ENCODE measurements around the gene COL4A6. TPM values are rescaled to one million over a fixed set of nuclear protein-coding genes. Genes with fewer than 3 reads are reported as not detected.

COL4A6 gene
- total and polyA plus RNA-seq, 5 experiments from 2014 or later: not detected

GRCh38 chrX:108271397-108271787 is 166.8 kb downstream of the COL4A6 start:
- no peak overlapping the region for H3K27ac Mint-ChIP-seq
- DNase-seq: no peak
- no peaks in the 10 kb centered on the region for H3K4me1 Mint-ChIP-seq
- peaks cover 0 to 4% (median 0%) of the 10 kb centered on the region in 9 donors for H3K9me3 Mint-ChIP-seq
- H3K27me3 Mint-ChIP-seq: peaks cover 0 to 18% (median 1%) of the 10 kb centered on the region in 5 donors
- H3K4me3 Mint-ChIP-seq: no peak overlapping the region
- no peaks in the 10 kb centered on the region for H3K36me3 Mint-ChIP-seq
- POLR2A ChIA-PET: no interaction called here
- no peak for ATAC-seq

DNA sequence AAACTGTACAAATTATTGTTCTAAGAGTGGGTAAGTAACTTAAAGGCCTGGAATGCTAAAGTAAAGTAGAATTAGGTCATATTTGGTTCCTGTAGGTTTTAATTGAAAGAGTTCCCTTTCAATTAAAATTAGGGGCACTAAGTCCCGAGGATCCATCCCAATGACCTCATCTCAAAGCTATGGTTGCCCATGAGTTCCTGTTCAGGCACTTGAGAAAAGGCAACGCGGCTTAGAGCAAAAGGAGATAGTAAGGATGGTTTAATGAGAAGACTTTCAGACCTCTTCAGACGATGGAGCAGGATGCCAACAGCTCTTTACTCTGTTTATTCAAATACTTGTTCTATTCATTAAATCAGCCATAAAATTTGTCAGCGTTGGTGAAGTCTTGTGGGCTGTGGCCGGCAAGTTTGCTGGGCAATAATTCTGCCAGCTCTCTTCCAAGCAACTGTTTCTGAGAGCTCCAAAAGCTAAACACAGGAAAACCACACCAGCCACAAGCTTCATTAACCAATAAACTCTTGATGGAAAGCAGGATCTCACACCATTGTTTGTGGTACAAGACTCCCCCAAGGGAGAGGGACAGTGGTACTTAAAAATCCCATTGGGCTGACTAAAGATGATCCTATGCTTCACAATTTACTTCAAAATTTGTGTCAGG is 167.4 kb downstream of the COL4A6 start:
- no peak overlapping the region for H3K4me3 Mint-ChIP-seq
- ATAC-seq: no peak
- POLR2A ChIA-PET: no interaction called here

DNA sequence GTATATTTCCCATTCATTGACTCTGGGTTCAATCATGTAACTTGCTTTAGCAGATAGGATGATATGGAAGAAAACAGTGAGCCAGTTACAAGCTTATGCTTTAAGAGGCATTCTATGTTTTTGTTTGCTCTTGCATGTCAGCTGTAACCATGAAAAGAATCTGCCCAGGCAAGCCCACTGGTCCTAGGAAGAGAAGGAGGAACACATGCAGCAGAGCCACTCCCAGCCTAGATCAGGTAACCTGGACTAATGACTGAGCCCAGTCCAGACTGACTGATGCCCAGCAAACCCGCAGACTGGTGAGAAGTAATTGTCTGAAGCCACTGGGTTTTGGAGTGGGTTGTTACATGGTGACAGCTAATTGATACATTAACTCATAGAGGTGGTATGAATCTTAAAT is 167.9 kb downstream of the COL4A6 start:
- Mint-ChIP-seq H3K4me1 (no peaks in the 10 kb centered on the region), H3K27ac (no peak overlapping the region), H3K36me3 (no peaks in the 10 kb centered on the region), H3K27me3 (peaks cover 0 to 21% (median 3%) of the 10 kb centered on the region in 5 donors), H3K9me3 (peaks cover 0 to 4% (median 0%) of the 10 kb centered on the region in 9 donors), H3K4me3 (no peak overlapping the region)
- DNase-seq (no peak), ATAC-seq (no peak)
- POLR2A ChIA-PET: no interaction called here

More for the DNA sequence above, 167.4 kb downstream of the COL4A6 start:
- DNase-seq: no peak
- Mint-ChIP-seq H3K27ac (no peak overlapping the region), H3K27me3 (peaks cover 0 to 20% (median 2%) of the 10 kb centered on the region in 5 donors), H3K4me1 (no peaks in the 10 kb centered on the region), H3K9me3 (peaks cover 0 to 4% (median 0%) of the 10 kb centered on the region in 9 donors), H3K36me3 (no peaks in the 10 kb centered on the region)

- Mint-ChIP-seq H3K4me1 (no peaks in the 10 kb centered on the region), H3K4me3 (no peak overlapping the region), H3K9me3 (peaks cover 0 to 4% (median 0%) of the 10 kb centered on the region in 9 donors), H3K27ac (no peak overlapping the region), H3K36me3 (no peaks in the 10 kb centered on the region), H3K27me3 (peaks cover 0 to 16% (median under 1%) of the 10 kb centered on the region in 5 donors)
- POLR2A ChIA-PET: no interaction called here
- DNase-seq (no peak), ATAC-seq (no peak)
Observed at GRCh38 chrX:108268434-108269080, 169.7 kb downstream of the COL4A6 start.

DNA sequence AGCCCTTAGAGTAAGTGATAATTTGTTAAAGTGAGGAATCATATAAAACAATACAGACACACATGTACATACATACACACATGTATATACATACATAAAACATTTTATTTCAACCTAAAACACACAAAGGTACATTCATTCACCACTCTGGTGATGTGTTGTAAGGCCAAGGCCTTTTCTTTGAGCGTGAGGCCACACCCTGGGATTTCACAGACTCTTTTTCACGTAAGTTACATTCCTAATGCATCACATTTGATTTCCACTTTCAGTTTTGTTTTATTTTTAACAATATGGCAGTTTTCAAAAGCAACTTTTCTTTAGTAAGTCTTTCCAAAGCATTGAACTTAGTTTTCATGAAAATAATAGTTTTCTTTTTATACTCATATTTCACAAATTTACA is 170.7 kb downstream of the COL4A6 start:
- H3K4me3 Mint-ChIP-seq: no peak overlapping the region
- H3K4me1 Mint-ChIP-seq: no peaks in the 10 kb centered on the region
- no peak overlapping the region for H3K27ac Mint-ChIP-seq
- H3K36me3 Mint-ChIP-seq: no peaks in the 10 kb centered on the region
- no peak for ATAC-seq
- DNase-seq: no peak
- peaks cover 0 to 4% (median 0%) of the 10 kb centered on the region in 9 donors for H3K9me3 Mint-ChIP-seq
- POLR2A ChIA-PET: no interaction called here
- H3K27me3 Mint-ChIP-seq: peaks cover 0 to 16% (median 0%) of the 10 kb centered on the region in 5 donors

DNA sequence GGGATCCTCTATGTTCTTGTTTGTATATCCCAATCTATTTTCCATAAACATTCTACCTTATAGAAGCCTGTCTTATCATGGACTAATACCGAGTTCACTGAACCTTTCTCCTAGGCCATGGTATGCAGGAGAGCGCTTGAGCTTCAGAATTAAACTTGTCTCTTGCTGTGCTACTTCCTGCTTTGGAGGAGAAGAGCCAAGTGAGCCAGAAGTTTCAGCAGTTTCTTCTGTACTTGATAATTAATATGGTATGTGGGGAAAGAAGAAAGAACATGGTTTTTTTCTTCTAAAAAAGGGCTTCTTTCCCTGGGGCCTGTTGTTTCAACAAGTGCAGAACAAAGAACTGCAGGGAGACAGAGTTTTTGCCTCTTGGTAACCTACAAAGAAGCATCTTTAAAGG is 173.8 kb downstream of the COL4A6 start:
- no peaks in the 10 kb centered on the region for H3K36me3 Mint-ChIP-seq

GRCh38 chrX:108261549-108262203 is 176.5 kb downstream of the COL4A6 start:
- Mint-ChIP-seq H3K36me3 (no peaks in the 10 kb centered on the region), H3K27me3 (peaks cover 0 to 14% (median 2%) of the 10 kb centered on the region in 5 donors), H3K4me3 (no peak overlapping the region), H3K27ac (no peak overlapping the region), H3K4me1 (no peaks in the 10 kb centered on the region), H3K9me3 (peaks cover 0 to 1% (median 0%) of the 10 kb centered on the region in 9 donors)
- POLR2A ChIA-PET: no interaction called here
- ATAC-seq: no peak
- no peak for DNase-seq

More for the DNA sequence above, 173.8 kb downstream of the COL4A6 start:
- DNase-seq (no peak), ATAC-seq (no peak)
- no peak overlapping the region for H3K4me3 Mint-ChIP-seq
- POLR2A ChIA-PET: no interaction called here
- peaks cover 0 to 2% (median 0%) of the 10 kb centered on the region in 9 donors for H3K9me3 Mint-ChIP-seq
- no peaks in the 10 kb centered on the region for H3K4me1 Mint-ChIP-seq
- no peak overlapping the region for H3K27ac Mint-ChIP-seq
- peaks cover 0 to 10% (median 0%) of the 10 kb centered on the region in 5 donors for H3K27me3 Mint-ChIP-seq

- H3K4me1 Mint-ChIP-seq: no peaks in the 10 kb centered on the region
- peaks cover 0 to 22% (median 6%) of the 10 kb centered on the region in 5 donors for H3K27me3 Mint-ChIP-seq
- POLR2A ChIA-PET: no interaction called here
- no peaks in the 10 kb centered on the region for H3K36me3 Mint-ChIP-seq
- no peak overlapping the region for H3K27ac Mint-ChIP-seq
- ATAC-seq (no peak), DNase-seq (no peak)
- peaks cover 0 to 2% (median 0%) of the 10 kb centered on the region in 9 donors for H3K9me3 Mint-ChIP-seq
- no peak overlapping the region for H3K4me3 Mint-ChIP-seq
Observed at GRCh38 chrX:108257556-108257955, 180.7 kb downstream of the COL4A6 start.

- Mint-ChIP-seq H3K9me3 (peaks cover 0 to 2% (median 0%) of the 10 kb centered on the region in 9 donors), H3K4me3 (no peak overlapping the region), H3K4me1 (no peaks in the 10 kb centered on the region), H3K27ac (no peak overlapping the region), H3K27me3 (peaks cover 0 to 22% (median 6%) of the 10 kb centered on the region in 5 donors), H3K36me3 (no peaks in the 10 kb centered on the region)
- POLR2A ChIA-PET: no interaction called here
- no peak for DNase-seq
- no peak for ATAC-seq
Observed at GRCh38 chrX:108254636-108255035, 183.6 kb downstream of the COL4A6 start.

DNA sequence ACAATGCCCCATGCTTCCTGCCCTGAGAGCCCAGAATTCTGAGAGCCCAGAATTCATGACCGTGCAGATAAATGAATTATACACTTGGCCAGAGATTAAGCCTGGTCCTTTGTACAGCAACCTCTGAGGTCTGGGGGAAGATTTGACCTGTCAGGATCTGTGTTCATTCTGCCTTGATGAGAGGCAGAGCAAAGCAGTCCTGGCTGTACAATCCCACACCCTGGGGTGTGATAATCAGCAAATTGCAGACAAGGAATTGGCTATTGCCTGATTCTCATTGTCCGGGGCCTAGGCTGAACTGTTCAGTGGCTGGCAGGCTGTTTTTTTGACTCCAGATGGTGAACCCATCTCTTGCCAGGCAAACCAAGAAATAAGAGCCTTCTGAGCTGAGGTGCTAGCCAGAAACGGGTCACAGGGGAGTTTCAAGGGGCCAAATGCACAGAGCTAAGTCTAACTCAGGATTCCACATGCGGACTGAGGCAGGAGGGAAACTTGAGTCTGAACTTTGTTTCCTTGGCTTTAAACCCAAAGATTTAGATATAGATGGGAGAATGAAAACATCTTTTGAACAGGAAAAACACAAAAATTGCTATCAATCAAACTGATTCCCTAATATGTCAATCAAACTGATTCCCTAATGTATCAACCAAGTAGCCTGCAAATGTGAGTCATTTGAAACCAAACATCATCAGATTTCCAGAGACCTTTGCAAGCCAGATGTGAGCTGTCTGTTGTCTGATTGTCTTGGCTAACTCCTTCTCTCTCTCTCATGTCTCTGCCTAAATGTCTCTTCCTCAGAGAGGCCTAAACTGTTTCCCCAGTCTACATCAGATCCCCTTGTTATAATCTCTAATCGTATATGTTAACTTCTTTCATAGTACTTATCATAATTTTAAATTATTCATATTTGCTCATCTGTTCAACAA is 187.3 kb downstream of the COL4A6 start:
- H3K4me1 Mint-ChIP-seq: no peaks in the 10 kb centered on the region
- DNase-seq (no peak), ATAC-seq (no peak)
- no peaks in the 10 kb centered on the region for H3K9me3 Mint-ChIP-seq
- no peak overlapping the region for H3K27ac Mint-ChIP-seq
- H3K36me3 Mint-ChIP-seq: no peaks in the 10 kb centered on the region
- peaks cover 0 to 16% (median 6%) of the 10 kb centered on the region in 5 donors for H3K27me3 Mint-ChIP-seq
- POLR2A ChIA-PET: no interaction called here
- no peak overlapping the region for H3K4me3 Mint-ChIP-seq

DNA sequence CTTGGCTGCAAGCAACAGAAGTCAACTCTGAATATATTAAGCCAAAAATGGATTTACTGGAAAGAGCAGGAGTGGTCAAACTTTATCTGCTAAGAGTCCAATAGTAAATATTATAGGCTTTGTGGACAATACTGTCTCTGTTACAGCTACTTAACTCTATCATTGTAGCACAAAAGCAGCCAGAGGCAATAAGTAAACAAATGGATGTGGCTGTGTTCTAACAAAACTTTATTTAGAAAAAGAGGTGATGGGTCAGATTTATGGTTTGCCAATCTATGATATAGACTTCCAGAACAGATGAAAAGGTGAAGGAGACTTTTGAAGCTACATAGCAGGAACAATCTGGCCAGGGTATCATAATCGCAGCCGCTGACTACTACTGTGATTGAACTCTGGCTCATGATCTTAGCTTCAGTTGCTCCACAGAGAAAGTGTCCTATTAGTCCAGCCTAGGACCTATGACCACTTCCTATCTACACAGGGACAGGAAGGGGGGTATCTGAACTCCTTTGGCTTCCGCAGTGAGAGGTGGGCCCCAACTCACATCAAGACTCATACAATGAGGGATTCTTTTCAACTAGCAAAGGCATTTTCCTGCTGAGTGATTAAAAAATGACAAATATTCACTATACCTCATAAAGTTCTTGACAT is 191.8 kb downstream of the COL4A6 start:
- no peak overlapping the region for H3K27ac Mint-ChIP-seq
- H3K27me3 Mint-ChIP-seq: peaks cover 0 to 7% (median 2%) of the 10 kb centered on the region in 5 donors
- ATAC-seq (no peak), DNase-seq (no peak)
- no peaks in the 10 kb centered on the region for H3K36me3 Mint-ChIP-seq
- H3K4me1 Mint-ChIP-seq: no peaks in the 10 kb centered on the region
- POLR2A ChIA-PET: no interaction called here
- H3K9me3 Mint-ChIP-seq: no peaks in the 10 kb centered on the region
- no peak overlapping the region for H3K4me3 Mint-ChIP-seq

GRCh38 chrX:108245462-108245861 is 192.8 kb downstream of the COL4A6 start:
- ATAC-seq (no peak), DNase-seq (no peak)
- Mint-ChIP-seq H3K27me3 (peaks cover 0 to 7% (median 2%) of the 10 kb centered on the region in 5 donors), H3K4me1 (no peaks in the 10 kb centered on the region), H3K27ac (no peak overlapping the region), H3K9me3 (no peaks in the 10 kb centered on the region), H3K4me3 (no peak overlapping the region), H3K36me3 (no peaks in the 10 kb centered on the region)
- POLR2A ChIA-PET: no interaction called here

All from naive thymus-derived CD8-positive, alpha-beta T cell (primary cell).